ENCODE measurements around the gene EAF2.

EAF2 gene

GRCh38 chr3:121822973-121823372 lies 12.0 kb upstream of the EAF2 start:
- H3K27ac ChIP-seq = no peak overlapping the region
- ChIA-PET POLR2A (ENCODE audit: low non-redundant PET) (no interaction called here), CTCF (no interaction called here)
- no peak for DNase-seq (ENCODE audit: low spot score)
- no peak for TF ChIP-seq CTCF (conservative IDR thresholded peaks at IDR 0.05; ENCODE audit: low read depth)

GRCh38 chr3:121834157-121834670 lies 795 bp upstream of the EAF2 start:
- POLR2A ChIA-PET (ENCODE audit: low non-redundant PET) = no interaction called here
- TF ChIP-seq CTCF (conservative IDR thresholded peaks at IDR 0.05; ENCODE audit: low read depth) = no peak
- peak; percentile 23 for DNase-seq (ENCODE audit: low spot score)
- peak overlapping the region; percentile 61 for H3K27ac ChIP-seq
- CTCF ChIA-PET = interaction anchor here (0.7 kb wide), 1 partner anchor 160 kb away, joined by 3 read pairs; no protein-coding TSS in a partner anchor

GRCh38 chr3:121835465-121835801 lies 424 bp downstream of the EAF2 start:
- TF ChIP-seq CTCF (conservative IDR thresholded peaks at IDR 0.05; ENCODE audit: low read depth) = no peak
- CTCF ChIA-PET = interaction anchor here (0.7 kb wide), 1 partner anchor 743 kb away, joined by 3 read pairs; no protein-coding TSS in a partner anchor
- POLR2A ChIA-PET (ENCODE audit: low non-redundant PET) = no interaction called here
- H3K27ac ChIP-seq = no peak overlapping the region
- DNase-seq (ENCODE audit: low spot score) = no peak

- POLR2A ChIA-PET (ENCODE audit: low non-redundant PET) = no interaction called here
- CTCF ChIA-PET = no interaction called here
- H3K27ac ChIP-seq = no peak overlapping the region
Observed at GRCh38 chr3:121836064-121836463, 1.1 kb downstream of the EAF2 start.

GRCh38 chr3:121836481-121836880 lies 1.5 kb downstream of the EAF2 start:
- ChIA-PET POLR2A (ENCODE audit: low non-redundant PET) (no interaction called here), CTCF (no interaction called here)
- H3K27ac ChIP-seq = no peak overlapping the region
- DNase-seq (ENCODE audit: low spot score) = no peak
- TF ChIP-seq CTCF (conservative IDR thresholded peaks at IDR 0.05; ENCODE audit: low read depth) = no peak

More at GRCh38 chr3:121836064-121836463, 1.1 kb downstream of the EAF2 start:
- no peak for DNase-seq (ENCODE audit: low spot score)
- TF ChIP-seq CTCF (conservative IDR thresholded peaks at IDR 0.05; ENCODE audit: low read depth) = no peak

GRCh38 chr3:121839962-121840361 lies 5.0 kb downstream of the EAF2 start:
- TF ChIP-seq CTCF (conservative IDR thresholded peaks at IDR 0.05; ENCODE audit: low read depth) = no peak
- POLR2A ChIA-PET (ENCODE audit: low non-redundant PET) = no interaction called here

GRCh38 chr3:121844892-121845291 lies 9.9 kb downstream of the EAF2 start:
- H3K27ac ChIP-seq = no peak overlapping the region
- ChIA-PET POLR2A (ENCODE audit: low non-redundant PET) (no interaction called here), CTCF (interaction anchor here (0.5 kb wide), 1 partner anchor 111 kb away, joined by 3 read pairs; no protein-coding TSS in a partner anchor)
- DNase-seq (ENCODE audit: low spot score) = no peak
- no peak for TF ChIP-seq CTCF (conservative IDR thresholded peaks at IDR 0.05; ENCODE audit: low read depth)

More at GRCh38 chr3:121839962-121840361, 5.0 kb downstream of the EAF2 start:
- no peak overlapping the region for H3K27ac ChIP-seq
- no peak for DNase-seq (ENCODE audit: low spot score)
- CTCF ChIA-PET = no interaction called here

Data from RWPE1 (cell line).